GM18868 (cell line): ENCODE measurements around the gene FEZ2.

Experiments
- ATAC-seq: cut with Tn5 transposase; IDR thresholded peaks from one replicate; pipeline ENCODE4 v1.9.1; 2021; ENCODE audit warnings: mild to moderate bottlenecking, moderate library complexity; ENCODE audit not compliant: unreplicated experiment

Gene FEZ2

DNA sequence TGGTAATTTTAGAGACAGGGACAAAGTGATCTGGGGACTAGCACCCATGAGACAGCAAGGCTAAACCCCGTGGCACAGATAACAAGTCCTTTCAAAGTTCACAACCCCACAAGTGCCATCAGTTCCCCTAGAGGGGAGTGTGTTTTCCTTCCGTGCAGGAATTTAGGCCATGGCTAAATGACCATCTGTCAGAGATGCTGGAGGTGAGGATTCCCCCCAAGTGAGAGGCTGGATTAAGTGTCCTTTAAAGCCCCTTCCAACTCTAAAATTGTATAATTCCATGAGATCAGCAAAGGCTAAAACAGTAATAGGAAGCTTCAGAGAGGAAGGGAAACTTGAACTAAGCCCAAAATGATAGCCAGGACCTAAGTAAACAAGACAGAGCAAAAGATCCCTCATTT is 8.7 kb downstream of the FEZ2 start:
- no peak for ATAC-seq

- ATAC-seq, result no peak
These were observed 10.4 kb downstream of the FEZ2 start for GRCh38 chr2:36587556-36587955.

GRCh38 chr2:36587101-36587500 is 10.9 kb downstream of the FEZ2 start:
- no peak for ATAC-seq

GRCh38 chr2:36586672-36587071 is 11.3 kb downstream of the FEZ2 start:
- ATAC-seq, result no peak

DNA sequence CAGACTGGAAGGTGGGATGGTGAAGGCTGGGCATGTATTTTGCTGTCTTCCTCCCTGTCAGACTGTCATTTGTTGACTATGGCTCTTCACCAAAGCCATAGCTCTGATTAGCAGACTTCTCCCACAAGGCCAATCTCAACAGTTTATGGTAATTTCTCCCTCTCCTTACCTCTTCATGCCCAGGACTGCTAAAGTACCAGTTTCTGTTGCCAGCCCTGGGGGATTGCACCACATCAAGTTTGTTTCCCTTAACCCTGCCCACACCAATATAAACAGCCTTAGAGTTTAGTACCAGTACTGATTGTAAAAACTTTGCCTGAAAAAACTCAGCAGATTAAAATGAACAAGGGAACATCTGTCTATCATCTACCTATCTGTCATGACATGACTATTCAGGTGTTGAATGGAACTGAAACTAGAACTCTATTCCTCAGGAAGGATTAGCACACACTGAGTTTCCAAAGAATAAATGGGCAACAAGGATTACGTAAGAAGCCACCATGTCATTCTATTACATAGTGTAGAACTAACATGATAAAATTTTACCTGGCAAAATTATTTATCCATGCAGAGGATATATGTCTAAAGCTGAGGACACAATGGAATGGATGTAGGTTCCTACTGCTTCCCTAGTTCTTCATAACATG is 13.7 kb downstream of the FEZ2 start:
- ATAC-seq, result no peak

- no peak for ATAC-seq
These were observed 15.0 kb downstream of the FEZ2 start for GRCh38 chr2:36582951-36583350.

- ATAC-seq, result no peak
These were observed 15.4 kb downstream of the FEZ2 start for GRCh38 chr2:36582538-36582937.

GRCh38 chr2:36579297-36579664 is 18.7 kb downstream of the FEZ2 start:
- ATAC-seq, result no peak

DNA sequence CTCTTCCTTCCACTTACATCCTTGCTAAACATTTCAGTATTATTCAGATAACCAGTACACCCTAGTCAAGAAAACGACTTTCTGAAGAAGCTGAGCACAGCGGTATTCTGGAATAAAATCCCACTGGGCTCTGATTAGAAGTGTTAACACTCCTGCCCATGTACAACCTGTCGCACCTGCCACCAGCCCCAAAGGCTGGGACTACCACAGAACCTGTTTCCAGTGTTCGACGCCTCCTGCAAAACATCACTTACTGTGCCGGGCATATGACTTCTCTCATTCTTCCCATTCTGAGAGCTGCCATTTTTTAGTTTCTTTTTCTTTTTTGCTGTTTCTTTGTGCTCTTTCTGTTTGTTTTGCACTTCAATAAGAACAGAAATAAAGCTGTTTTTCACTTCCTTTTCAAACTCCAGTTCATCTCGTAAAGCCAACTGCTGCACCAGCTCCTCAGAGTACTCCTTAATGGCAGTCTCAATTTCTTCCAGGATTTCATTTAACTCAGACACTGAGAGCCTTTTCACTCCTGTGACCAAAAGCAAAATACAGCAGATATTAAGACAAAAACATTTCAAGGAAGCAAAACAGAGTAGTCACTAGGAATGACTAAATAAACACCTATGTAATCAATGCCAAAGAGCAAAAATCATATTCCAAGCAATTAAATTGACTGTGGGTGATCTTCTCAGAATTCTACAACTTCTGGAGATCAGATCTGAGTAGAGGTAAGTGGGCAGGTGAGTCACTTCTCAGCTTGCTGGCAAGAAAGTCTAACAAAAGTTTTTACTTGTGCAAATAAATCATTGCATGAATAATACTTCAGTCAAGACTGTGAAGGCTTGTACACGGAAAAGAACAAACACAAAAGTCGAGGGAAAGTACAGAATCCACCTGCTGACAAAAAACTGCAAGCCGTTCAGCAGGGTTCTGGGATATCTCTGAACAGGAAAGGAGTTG is 19.3 kb downstream of the FEZ2 start:
- ATAC-seq, result peak; percentile 47

DNA sequence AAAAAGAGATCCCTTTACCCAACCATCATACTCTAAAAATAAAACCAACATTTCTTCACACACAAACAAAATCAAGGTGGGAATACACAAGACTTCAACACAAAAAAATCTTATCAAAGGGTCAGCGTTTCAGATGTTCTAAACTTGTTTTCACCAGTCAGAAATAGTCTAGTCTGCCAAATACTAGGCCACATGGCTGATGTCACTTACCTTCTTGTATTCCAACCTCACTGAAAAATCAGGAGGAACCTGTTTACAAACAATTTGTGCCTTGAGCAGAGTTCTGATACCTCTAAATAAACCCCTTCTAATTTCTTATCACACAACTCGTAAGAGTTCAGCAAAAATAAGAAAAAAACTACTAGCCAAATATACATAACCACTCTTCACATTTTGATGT is 20.1 kb downstream of the FEZ2 start:
- ATAC-seq, result no peak

DNA sequence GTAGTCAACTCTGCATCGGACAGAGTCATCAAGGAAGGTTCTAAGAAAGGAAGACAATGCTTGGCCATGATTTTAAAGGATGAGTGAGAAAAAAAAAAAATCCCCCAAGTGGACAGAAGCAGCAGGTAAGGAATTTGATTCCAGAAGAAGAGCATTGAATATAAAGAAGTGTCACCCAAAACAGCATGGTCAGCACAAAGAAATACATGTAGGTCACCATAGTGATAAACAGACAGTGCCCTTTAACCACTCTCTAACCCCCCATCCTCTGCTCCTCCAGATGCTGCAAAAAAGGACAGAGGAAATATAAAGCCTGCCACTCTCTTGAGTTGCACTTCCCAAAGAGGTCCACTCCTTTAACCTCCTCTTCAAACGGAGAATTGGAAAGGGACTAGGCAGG is 23.4 kb downstream of the FEZ2 start:
- ATAC-seq, result no peak

GRCh38 chr2:36573165-36573564 is 24.8 kb downstream of the FEZ2 start:
- no peak for ATAC-seq

DNA sequence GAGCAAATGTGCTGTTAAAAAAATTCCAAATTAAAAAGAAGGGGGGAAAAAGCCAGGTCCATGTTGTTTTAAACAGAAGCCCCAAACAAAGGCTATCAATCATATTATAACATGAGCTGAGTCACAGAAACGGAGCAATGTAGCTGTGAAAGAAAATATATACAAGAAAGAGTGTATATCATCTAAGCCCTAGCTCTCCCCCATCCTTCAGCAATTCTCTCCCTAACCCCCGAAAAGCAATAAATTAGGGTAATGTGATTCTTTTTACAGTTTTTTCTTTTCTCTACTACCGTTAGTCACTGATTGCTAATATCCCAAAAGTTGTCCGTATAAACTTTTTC is 25.3 kb downstream of the FEZ2 start:
- ATAC-seq, result no peak

DNA sequence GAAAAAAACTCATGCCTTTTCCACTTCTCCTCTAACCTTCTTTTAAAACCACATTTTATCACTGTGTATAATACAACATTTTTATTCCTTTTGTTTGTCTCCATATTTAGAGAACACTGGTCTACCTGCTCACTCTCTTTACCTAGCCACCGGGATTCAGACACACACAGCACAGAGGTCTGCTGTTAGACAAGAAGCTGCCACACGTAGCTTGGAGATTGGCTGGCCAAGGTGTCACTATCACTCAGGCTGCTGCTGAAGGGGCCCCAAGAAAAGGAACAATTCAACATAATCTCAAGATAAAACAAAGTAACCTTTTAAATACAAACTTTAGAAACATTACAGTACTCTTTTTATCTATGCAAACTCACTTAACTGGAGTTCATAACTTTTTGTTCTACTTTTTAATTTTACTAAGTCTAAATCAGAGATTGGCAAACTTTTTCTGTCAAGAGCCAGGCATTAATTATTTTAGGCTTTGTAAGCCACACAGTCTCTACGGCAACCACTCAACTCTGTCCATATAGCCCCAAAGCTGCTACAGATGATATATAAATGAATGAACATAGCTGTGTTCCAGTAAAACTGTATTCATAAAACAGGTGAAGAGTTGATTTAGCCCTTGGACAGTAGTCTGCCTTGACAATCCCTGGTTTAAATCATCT is 25.8 kb downstream of the FEZ2 start:
- ATAC-seq, result no peak

GRCh38 chr2:36570416-36570815 is 27.6 kb downstream of the FEZ2 start:
- no peak for ATAC-seq

DNA sequence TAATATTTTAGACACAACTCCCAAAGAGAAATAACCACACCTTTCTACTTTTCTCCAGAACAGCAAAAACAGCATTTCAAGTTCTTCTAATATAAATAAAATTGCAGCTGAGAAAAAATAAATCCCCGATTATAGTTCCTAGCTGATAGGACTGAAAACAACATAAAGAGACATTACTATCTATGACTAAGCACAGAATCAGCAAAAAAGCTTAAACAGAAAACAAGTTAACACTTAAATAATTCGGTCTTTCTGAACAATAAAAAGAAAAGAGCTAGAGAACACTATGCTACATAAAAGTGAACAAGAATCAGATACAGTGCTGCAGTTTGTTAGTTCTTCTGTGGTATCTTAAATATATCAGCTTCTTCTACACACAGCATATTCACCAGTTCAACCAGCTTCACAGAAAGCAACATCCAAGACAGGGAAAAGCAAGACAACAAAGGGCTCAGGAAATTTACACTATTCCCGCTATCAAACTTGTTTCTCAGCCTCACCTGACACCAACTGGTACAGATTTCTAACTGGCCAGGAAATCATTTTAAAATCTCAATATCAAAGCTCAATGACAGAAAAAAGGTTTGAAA is 28.6 kb downstream of the FEZ2 start:
- no peak for ATAC-seq

- ATAC-seq, result no peak
These were observed 29.3 kb downstream of the FEZ2 start for GRCh38 chr2:36568516-36569246.

- no peak for ATAC-seq
These were observed 30.1 kb downstream of the FEZ2 start for GRCh38 chr2:36567711-36568408.

- no peak for ATAC-seq
These were observed 31.1 kb downstream of the FEZ2 start for GRCh38 chr2:36566887-36567286.

GRCh38 chr2:36565712-36566111 is 32.3 kb downstream of the FEZ2 start:
- ATAC-seq, result no peak
